Measurements from ENCODE around the gene VPS13D.

Gene VPS13D

DNA sequence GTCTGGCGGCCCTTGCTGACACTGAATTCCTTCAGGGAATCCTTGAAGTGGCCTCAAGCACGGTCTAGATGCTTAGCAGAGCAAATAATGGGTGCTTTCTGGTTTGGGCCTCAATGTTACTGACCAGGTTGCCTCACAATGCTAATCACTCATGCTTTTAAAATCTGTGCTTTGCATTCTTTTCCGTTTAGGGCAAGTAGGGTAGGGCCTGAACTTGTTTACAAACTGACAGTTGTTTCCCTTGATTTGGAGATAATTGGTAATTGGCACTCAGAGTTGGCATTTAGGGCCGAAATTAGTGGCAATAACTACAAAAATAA lies 1.4 kb downstream of the VPS13D start:
- no peak for DNase-seq (ENCODE audit: low read depth in 2 of 2)

DNA sequence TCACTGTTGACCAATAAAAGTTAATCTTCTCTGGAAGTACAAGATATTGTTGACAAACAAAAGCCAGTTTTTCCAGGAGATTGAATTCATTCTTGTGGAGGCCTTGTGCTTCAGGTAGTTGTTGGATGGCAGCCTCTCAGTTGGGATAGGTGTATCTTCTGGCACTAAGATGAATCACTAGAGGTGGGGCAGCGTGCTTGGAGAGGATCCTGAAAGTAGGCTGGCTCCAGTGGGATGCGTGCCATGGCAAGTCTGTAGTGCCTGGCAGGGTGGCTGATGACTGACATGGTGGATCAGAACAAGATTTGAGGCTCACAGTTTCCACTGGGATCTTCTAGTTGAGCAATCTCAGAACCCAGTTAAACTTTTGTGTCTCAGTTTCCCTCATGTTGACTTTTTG lies 2.4 kb downstream of the VPS13D start:
- DNase-seq (ENCODE audit: low read depth in 2 of 2), result no peak

DNA sequence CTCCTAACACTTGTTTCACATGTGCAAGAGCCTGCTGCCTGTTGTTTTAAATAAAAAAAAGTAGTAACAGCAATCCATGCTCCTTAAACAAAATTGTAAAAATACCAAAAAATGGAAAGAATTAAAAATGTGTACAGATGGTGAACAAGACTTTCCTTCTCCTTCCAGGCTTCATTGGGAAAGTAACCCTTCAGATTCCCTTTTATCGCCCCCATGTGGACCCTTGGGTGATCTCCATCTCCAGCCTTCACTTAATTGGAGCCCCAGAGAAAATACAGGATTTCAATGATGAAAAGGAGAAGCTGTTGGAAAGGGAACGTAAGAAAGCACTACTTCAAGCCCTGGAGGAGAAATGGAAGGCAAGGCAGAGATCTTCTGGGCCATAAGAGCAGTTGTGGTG lies 14.2 kb downstream of the VPS13D start:
- no peak for DNase-seq (ENCODE audit: low read depth in 2 of 2)

DNA sequence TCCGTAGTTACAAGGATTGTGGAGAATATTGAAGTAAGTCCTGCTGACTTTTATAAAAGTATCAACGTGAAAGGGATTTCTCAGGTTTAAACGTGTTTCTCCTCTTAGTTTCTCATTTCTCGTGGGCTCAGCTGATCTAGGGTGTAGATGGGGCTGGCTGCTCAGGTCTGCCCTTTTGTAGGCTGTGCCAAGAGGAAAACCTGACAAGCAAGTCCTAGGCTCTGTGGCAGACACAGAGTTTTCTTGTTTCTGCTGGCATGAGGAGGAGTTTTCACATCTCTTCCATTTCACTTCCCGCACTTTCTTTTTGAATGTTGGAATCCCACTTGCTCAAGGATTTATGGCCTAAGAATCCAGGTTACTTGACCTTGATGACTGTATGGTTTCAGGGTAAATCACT lies 14.8 kb downstream of the VPS13D start:
- DNase-seq (ENCODE audit: low read depth in 2 of 2), result no peak

DNA sequence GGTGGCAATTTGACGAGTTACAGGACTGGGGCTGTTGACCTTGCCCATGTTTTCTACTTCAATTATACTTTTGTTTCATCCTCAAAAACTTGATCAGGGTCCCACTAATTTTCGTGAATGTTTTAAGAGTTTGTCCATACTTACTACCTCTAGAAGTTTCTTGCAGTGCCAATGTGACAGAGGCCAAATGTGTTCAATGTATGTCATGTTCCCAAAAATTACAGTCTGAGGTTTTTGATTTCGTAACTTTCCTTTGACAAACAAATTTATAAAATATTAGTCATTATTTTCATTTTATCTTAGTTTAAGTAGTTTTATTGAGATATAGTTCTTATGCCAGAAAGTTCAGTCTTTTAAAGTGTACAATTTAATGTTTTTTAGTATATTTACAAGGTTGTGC lies 15.3 kb downstream of the VPS13D start:
- DNase-seq (ENCODE audit: low read depth in 2 of 2), result no peak

DNA sequence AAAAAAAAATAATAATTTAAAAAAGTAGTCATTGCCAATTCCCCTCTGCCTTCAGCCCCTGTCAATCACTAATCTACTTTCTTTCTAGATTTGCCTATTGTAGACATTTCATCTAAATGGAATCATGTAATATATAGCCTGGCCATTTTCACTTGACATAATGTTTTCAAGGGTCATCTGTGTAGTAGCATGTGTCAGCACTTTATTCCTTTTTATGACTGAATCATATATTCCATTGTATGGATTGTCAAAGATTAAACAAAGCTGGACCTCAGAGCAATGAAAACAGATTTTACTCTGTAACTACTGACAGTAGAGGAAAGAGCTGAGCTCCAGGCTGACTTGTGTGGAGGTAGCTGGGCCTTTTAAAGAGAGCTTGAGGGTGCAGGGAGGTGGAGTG lies 15.9 kb downstream of the VPS13D start:
- DNase-seq (ENCODE audit: low read depth in 2 of 2), result no peak

DNA sequence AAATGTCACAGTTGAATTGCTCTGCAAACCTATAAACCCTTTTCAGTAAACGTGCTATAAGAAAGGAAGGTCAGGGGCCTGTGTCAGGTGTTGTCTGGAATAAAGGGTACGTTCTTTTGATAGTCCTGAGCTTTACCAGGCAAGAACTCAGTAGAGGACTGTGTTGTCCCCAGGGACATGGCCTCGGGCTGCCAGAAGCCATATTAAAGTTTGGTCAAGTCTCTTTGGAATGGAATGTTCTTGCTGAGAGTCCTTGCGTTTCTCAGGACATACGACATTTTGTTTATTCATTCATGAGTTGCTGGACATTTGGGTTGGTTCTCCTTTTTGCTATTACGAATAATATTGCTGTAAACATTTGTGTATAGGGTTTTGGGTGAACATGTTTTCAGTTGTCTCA lies 16.8 kb downstream of the VPS13D start:
- DNase-seq (ENCODE audit: low read depth in 2 of 2), result no peak

DNA sequence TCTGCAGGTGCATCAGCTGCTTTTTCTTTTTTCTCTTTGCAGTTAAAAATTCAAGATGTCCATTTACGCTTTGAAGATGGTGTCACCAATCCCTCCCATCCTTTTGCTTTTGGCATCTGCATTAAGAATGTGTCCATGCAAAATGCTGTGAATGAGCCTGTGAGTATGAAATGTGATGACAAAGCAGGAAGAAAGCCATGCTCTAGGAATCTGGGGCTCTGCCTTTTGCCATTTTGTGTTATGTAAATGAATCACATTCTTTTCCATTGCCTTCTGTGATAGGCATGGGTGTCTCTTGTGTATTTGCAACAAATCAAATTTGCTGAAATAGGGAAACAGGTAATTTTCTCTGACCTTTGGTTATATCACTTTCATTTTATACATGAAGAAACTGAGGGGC lies 19.4 kb downstream of the VPS13D start:
- no peak for DNase-seq (ENCODE audit: low read depth in 2 of 2)

DNA sequence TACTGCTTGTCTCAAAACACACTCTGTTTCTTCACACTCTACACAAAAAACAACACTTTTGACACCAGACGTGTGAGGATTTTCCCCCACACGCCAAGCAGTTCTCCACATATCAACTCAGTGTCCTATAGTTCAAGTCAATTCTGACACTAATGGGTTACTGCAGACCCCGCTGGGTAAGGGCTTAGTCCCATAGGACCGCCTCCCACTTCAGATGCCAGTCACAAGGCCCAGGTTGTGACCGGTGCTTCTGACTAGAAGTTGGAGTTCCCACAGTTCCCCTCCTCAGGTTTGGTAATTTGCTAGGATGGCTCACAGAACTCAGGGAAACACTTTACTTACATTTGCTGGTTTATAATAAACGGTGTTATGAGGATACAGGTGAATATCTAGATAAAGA lies 19.9 kb downstream of the VPS13D start:
- DNase-seq (ENCODE audit: low read depth in 2 of 2), result no peak

DNA sequence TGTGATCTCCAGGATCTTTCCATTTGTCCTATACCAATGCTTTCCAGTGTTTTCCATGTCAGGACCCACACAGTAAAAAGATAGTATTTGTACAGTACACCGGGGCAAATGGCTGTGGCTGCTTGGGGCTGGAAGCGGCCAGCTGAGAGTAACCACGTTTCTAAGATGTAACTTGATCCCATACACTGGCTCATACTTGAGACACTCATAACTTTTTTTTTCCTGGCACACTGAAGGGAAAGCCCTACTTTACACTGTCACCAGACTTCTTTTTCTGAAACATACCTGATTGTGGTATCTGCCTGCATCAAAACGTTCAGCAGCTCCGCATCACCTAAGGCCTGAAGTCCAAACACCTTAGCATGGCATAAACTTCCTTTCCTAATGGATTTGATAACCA lies 21.6 kb downstream of the VPS13D start:
- DNase-seq (ENCODE audit: low read depth in 2 of 2), result no peak

DNA sequence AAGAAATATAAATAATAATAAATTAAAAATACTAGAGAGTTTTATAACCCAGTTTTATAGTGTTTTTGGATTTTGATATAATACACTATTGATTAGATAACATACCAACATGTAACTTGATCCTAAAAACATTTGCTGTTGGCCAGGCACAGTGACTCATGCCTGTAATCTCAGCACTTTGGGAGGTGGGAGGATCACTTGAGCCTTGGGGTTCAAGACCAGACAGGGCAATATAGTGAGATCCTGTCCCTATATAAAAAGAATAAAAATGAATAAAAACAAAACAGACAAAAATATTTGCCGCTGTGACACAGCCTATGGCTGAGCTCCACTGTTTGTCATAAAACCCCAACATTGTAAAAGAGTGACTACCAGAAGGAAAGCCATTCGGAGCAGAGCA lies 26.1 kb downstream of the VPS13D start:
- no peak for DNase-seq (ENCODE audit: low read depth in 2 of 2)

DNA sequence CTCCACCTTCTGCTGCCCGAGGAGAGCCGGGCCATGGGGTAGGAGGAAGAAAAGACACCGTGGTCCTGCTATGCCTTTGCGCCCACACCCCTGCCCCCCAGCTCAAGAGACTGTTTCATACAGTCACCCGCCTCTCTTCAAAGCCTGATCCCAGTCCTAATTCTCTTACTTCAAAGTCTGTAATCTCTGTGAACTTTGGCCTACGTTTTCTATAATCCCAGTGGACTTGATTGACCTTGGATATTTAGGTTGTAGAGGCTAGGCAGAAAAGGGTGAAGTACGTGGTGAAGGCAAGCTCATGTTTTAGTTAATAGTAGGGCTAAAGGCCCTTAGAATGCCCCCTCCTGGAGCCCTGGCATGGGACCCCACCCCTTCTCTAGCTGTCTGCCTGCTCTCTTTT lies 28.4 kb downstream of the VPS13D start:
- DNase-seq (ENCODE audit: low read depth in 2 of 2), result no peak

DNA sequence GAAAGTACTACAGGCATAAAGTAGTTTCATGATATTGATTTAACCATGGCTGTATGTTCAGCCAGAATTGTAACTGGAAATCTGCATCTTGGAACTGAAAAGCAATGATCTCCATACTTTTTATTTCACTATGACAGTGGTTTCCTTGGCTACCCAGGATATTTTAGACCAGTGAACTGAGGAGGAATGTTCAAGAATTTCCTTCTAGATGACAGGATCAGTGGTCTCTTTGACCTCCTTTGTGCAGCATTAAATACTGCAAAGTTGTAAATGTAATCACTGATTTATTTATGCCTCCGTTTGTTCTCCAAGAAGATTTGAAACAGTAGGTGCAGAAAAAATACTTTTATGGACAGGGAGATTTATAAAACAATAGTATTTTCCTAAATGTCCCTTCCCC lies 39.5 kb downstream of the VPS13D start:
- no peak for DNase-seq (ENCODE audit: low read depth in 2 of 2)

DNA sequence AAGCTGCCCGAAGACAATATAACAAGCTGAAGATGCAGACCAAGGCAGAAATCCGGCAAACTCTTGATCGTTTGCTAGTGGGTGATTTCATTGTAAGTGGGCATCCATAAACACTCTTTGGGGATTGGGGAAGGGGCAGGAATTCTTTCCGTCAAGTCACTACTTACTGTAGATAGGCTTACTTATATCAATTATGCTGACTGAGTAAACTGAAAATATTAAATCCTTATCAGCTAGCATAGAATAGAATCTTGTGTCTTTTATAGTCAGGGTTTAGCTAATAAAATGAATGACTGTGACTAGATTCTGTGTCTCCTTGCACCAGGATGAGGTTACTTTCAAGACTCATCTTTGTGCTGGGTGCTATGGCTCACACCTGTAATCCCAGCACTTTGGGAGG lies 41.2 kb downstream of the VPS13D start:
- no peak for DNase-seq (ENCODE audit: low read depth in 2 of 2)

DNA sequence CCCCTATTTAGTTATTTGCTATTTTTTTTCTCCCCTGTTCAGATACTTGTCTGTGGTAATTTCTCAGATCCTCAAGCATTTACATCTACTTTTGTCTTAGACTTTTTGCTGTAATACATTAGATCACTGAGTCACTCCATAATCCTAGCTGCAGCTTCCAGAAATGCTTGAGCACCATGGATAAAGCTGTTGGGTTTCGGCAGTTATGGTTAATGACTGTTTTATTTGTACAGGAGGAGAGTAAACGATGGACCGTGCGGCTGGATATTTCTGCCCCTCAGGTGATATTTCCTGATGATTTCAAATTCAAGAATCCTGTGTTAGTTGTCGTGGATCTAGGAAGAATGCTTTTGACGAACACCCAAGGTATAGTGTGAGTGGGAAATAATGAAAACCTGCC lies 42.9 kb downstream of the VPS13D start:
- DNase-seq (ENCODE audit: low read depth in 2 of 2), result no peak

DNA sequence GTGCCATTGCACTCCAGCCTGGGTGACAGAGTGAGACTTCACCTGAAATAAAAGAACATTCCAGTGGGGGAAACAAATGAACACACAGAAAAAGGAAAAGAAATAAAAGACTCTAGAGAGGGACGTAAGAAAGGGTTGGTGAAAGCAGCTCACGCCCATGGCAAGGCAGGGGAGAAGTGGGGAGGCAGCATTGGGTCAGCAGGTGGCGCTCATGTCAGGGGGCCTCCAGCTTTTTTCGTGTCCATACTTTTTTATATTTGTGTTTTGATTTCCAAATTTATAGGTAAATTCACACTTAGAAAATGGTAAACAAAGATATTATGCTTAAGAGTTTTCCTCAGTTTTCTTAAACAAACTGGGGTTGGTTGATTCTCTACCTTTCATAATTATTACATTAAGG lies 45.5 kb downstream of the VPS13D start:
- DNase-seq (ENCODE audit: low read depth in 2 of 2), result no peak

DNA sequence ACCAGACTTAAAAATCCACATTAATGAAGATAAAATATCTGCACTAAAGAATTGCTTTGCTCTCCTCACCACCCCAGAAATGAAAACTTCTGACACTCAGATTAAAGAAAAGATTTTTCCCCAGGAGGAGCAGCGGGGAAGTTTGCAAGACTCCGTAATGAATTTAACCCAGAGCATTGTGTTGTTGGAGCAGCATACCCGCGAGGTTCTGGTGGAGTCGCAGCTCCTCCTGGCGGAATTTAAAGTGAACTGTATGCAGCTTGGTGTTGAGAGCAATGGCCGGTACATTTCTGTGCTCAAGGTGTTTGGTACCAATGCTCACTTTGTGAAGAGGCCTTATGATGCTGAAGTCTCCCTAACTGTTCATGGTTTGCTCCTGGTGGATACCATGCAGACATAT lies 46.4 kb downstream of the VPS13D start:
- peak in 1 of 2 experiments; percentile 5 for DNase-seq (ENCODE audit: low read depth in 2 of 2)

DNA sequence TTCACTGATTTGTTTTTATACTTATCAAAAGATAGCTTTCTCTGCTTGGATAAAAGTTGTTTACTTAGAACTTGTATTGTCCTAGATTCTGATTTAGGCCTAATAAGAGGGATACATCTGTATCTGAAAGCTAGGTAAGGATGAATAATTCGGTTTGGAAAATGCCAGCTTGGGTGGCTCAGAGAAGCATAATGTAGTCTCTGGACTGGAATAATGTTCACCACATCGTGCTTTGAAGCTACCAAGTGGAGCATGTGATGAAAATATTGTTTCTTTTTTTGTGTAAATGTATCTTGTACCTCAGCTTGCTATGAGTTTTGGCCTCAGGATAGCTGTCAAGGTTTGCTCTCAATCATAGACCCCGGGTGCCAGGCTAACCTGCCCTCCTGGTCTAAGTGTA lies 49.2 kb downstream of the VPS13D start:
- no peak for DNase-seq (ENCODE audit: low read depth in 2 of 2)

DNA sequence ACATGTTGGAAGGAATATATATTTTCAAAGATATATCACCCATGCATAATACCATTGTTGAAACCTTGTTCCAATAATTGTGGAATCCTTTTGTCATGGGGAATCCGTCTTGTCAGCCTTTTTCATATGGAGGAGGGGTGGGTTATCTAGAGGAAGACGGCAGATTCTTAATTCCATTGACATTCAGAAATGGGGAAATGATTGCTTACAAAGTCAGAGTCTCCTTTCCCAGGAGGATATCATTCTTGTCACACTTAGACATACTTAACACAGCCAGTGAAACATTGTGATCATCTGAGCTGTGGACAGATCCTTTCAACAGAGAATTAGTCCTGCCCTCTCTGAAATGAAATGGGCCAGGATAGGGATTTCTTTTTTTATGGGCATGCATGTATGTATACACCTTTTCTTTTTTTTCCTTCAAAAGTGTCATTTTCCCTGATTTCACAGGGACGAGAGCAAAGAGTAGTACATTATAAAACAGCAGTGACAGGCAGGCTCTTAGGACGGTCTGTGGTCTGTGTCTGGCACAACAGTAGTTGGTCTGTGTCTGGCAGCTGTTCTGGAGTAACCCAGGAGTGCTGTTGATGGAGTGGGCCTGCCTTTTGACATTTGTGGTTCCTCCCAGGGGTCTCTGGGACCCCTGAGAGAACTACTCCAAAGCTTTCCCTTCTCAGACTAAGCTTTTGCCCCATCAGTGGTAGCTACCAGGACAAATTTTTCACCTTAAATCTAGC lies 50.1 kb downstream of the VPS13D start:
- DNase-seq (ENCODE audit: low read depth in 2 of 2), result no peak

DNA sequence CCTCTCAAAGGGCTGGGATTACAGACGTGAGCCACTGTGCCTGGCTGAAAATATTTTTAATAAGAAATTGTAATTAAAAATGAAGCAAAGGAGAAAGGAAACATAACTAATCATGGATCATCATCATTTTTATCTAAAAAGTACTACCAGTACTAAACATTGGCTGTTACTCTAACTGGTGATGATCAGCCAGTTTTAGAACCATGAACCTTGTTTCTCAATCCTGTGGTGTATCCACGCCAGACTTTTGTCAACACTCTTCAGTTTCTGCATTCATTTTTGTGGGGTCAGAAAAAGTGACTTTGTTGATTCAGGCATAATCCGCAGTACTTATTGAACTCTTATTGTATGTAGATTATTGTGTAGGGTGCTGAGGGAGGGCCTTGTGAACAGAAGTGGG lies 52.3 kb downstream of the VPS13D start:
- no peak for DNase-seq (ENCODE audit: low read depth in 2 of 2)

DNA sequence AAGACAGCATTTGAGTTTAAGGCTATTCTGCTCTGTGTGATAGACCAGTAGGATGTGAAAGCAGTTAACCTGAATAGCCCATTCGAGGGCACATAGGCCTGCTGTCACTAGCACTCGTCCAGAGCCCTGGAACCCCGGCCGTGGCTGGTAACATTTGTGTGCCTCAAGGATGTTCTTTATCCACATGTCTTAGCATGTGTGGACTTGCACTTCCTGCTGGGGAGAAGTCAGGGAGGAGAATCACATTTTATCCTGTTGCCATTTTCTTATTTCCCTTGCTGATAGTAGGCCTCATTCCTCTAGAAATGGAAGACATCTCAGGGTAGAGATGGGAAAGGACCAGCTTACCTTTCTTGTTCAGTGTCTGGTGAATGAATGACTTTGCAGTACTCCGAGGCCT lies 54.7 kb downstream of the VPS13D start:
- DNase-seq (ENCODE audit: low read depth in 2 of 2), result no peak

DNA sequence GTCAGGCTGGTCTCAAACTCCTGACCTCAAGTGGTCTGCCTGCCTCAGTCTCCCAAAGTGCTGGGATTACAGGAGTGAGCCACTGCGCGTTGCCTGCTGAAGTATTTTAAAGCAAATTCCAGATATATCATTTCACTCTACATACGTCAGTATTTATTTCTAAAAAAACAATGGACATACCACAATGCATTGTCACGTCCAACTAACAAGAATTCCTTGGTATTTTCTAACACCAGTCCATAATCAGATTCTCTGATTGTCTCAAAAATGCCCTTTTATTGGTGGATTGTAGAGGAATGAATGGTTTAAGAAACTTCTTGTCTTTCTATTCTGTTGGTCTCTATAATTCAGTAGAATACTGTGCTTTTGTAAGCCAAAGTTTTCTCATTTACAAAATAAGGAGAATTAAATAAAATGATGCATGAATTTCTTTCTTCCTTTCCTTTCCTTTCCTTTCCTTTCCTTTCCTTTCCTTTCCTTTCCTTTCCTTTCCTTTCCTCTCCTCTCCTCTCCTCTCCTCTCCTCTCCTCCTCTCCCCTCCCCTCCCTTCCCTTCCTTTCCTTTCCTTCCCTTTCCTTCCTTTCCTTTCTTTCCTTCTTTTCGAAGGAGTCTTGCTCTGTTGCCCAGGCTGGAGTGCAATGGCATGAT lies 55.8 kb downstream of the VPS13D start:
- DNase-seq (ENCODE audit: low read depth in 2 of 2), result no peak

DNA sequence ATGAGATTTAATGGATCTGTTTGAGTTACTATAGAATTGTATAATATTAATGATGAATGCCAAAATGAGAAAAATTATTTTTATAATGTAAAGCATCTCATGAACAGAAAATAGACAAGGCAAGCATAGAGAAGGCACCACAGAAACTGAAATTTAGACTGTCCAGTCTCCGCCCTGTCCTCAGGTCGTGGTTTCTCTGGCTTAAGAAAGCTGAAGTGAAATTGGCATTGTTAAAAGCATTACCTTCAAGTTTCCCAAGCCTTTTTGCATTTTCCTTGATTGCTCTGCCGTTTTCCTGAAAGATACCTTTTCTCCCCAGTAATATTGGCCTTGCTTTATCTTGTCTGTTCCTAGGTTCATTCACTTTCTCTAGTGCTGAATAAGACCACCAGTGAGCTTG lies 58.0 kb downstream of the VPS13D start:
- DNase-seq (ENCODE audit: low read depth in 2 of 2), result no peak

DNA sequence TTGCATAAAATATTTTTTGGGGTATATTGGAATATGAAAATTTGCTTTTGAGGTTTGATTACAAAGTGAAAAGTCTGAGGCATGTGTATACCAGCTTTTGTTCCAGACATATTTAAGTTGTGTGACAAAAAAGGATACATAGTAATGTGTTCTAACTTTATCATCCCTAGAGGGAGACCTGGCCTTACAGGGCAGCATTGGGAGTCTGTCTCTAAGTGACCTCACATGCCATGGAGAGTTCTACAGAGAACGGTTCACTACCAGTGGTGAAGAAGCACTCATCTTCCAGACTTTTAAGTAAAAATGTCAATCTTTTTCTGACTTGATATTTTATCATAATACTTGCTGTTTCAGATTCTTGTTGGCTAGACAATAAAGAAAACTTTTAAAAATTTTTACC lies 61.0 kb downstream of the VPS13D start:
- DNase-seq (ENCODE audit: low read depth in 2 of 2), result no peak
